Neutrophil (primary cell): ENCODE results near the gene STX3.
A peak's percentile ranks its signal among the peaks of the same experiment; 100 is the strongest.

Source experiments
- H3K27ac ChIP-seq: fragments of 200-600 bp; sonication (generic); 2 replicates; pipeline ENCODE4 v1.5.1; 2016; ENCODE audit warnings: mild to moderate bottlenecking, moderate library complexity
- H3K27me3 ChIP-seq: fragments of 200-600 bp; sonication (generic); 2 replicates; pipeline ENCODE4 v1.6.0; 2016; ENCODE audit warnings: mild to moderate bottlenecking
- H3K36me3 ChIP-seq: fragments of 200-600 bp; sonication (generic); 2 replicates; pipeline ENCODE4 v1.5.1; 2017
- H3K4me1 ChIP-seq, 2 experiments: fragments of 200-600 bp in 1 of 2; sonication (generic) in 1 of 2; 1 replicate in 1 of 2; 2 replicates in 1 of 2; pipeline versions ENCODE4 v1.5.1 to v1.6.1; 2013 to 2016; ENCODE audit warnings: low read depth in 1 of 2, low read length in 1 of 2, mild to moderate bottlenecking in 1 of 2, moderate library complexity in 1 of 2; ENCODE audit not compliant: control insufficient read depth in 1 of 2, insufficient read depth in 1 of 2
- H3K4me3 ChIP-seq, 2 experiments: fragments of 200-600 bp in 1 of 2; sonication (generic) in 1 of 2; 1 replicate in 1 of 2; 2 replicates in 1 of 2; pipeline ENCODE4 v1.5.1; 2013 to 2016; ENCODE audit warnings: low read depth in 1 of 2, low read length in 1 of 2, mild to moderate bottlenecking in 1 of 2, moderate library complexity in 1 of 2
- H3K9me3 ChIP-seq: fragments of 200-600 bp; sonication (generic); 2 replicates; pipeline ENCODE4 v1.5.1; 2016
- CTCF ChIP-seq: fragments of 200-600 bp; sonication (generic); IDR thresholded peaks from 2 replicates; pipeline ENCODE4 v1.5.1; 2016; ENCODE audit warnings: antibody characterized with exemption

Gene STX3

GRCh38 chr11:59767225-59767611, 12.0 kb downstream of the STX3 start:
- Histone ChIP-seq H3K9me3 (no peaks in the 10 kb centered on the region), H3K27ac (peak overlapping the region; percentile 97), H3K27me3 (no peaks in the 10 kb centered on the region), H3K4me1 (peaks cover 99% of the 10 kb centered on the region in 2 experiments), H3K36me3 (peaks cover 17% of the 10 kb centered on the region), H3K4me3 (peak overlapping the region; percentile 32 to 38)
- TF ChIP-seq CTCF: no peak

- H3K9me3 ChIP-seq: no peaks in the 10 kb centered on the region
- peak overlapping the region in 1 of 2 experiments; percentile 21 for H3K4me3 ChIP-seq
- H3K4me1 ChIP-seq: peaks cover 98 to 99% of the 10 kb centered on the region in 2 experiments
- TF ChIP-seq CTCF: no peak
- peak overlapping the region; percentile 97 for H3K27ac ChIP-seq
- H3K36me3 ChIP-seq: peaks cover 18% of the 10 kb centered on the region
- H3K27me3 ChIP-seq: no peaks in the 10 kb centered on the region
Observed at GRCh38 chr11:59769111-59769510, 13.9 kb downstream of the STX3 start.

GRCh38 chr11:59769828-59770227, 14.7 kb downstream of the STX3 start:
- H3K4me1 ChIP-seq: peaks cover 98 to 99% of the 10 kb centered on the region in 2 experiments
- peak overlapping the region in 1 of 2 experiments; percentile 21 for H3K4me3 ChIP-seq
- no peak for TF ChIP-seq CTCF
- H3K36me3 ChIP-seq: peaks cover 21% of the 10 kb centered on the region
- peak overlapping the region; percentile 97 for H3K27ac ChIP-seq
- no peaks in the 10 kb centered on the region for H3K27me3 ChIP-seq
- no peaks in the 10 kb centered on the region for H3K9me3 ChIP-seq

GRCh38 chr11:59770319-59770718, 15.1 kb downstream of the STX3 start:
- Histone ChIP-seq H3K27me3 (no peaks in the 10 kb centered on the region), H3K4me3 (peak overlapping the region in 1 of 2 experiments; percentile 21), H3K27ac (peak overlapping the region; percentile 97), H3K9me3 (no peaks in the 10 kb centered on the region), H3K36me3 (peaks cover 26% of the 10 kb centered on the region), H3K4me1 (peaks cover 98 to 99% of the 10 kb centered on the region in 2 experiments)
- no peak for TF ChIP-seq CTCF

GRCh38 chr11:59770869-59771268, 15.7 kb downstream of the STX3 start:
- Histone ChIP-seq H3K4me3 (peak overlapping the region in 1 of 2 experiments; percentile 55), H3K36me3 (peaks cover 32% of the 10 kb centered on the region), H3K27ac (peak overlapping the region; percentile 97), H3K4me1 (peaks cover 98 to 99% of the 10 kb centered on the region in 2 experiments), H3K27me3 (no peaks in the 10 kb centered on the region), H3K9me3 (no peaks in the 10 kb centered on the region)
- TF ChIP-seq CTCF: no peak

GRCh38 chr11:59771605-59772004, 16.4 kb downstream of the STX3 start:
- Histone ChIP-seq H3K36me3 (peaks cover 39% of the 10 kb centered on the region), H3K9me3 (no peaks in the 10 kb centered on the region), H3K4me3 (peak overlapping the region; percentile 55 to 68), H3K27me3 (no peaks in the 10 kb centered on the region), H3K27ac (peak overlapping the region; percentile 97), H3K4me1 (peaks cover 98 to 99% of the 10 kb centered on the region in 2 experiments)
- TF ChIP-seq CTCF: no peak
